Cardiac muscle cell (in vitro differentiated cells and primary cell): ENCODE measurements around the gene SH3PXD2A. TPM values are rescaled to one million over a fixed set of nuclear protein-coding genes. Genes with fewer than 3 reads are reported as not detected.

Source experiments
- DNase-seq, 2 donors: peaks; one replicate each; pipeline versions ENCODE4 v3.0.0 to v3.0.0-alpha.2; 2010 to 2017; ENCODE audit warnings: low read depth in 1 of 2, low spot score in 1 of 2
- H3K27ac ChIP-seq: fragments of 200-600 bp; sonication (generic); 2 replicates; pipeline ENCODE4 v1.5.1; 2016
- H3K27me3 ChIP-seq: fragments of 200-600 bp; sonication (generic); 2 replicates; pipeline ENCODE4 v1.6.0; 2016; ENCODE audit warnings: control low read depth
- H3K36me3 ChIP-seq: fragments of 200-600 bp; sonication (generic); 2 replicates; pipeline ENCODE4 v1.5.1; 2016; ENCODE audit warnings: control low read depth
- H3K4me1 ChIP-seq: fragments of 200-600 bp; sonication (generic); 2 replicates; pipeline ENCODE4 v1.8.1; 2017; ENCODE audit warnings: low read depth, mild to moderate bottlenecking, mixed run types
- H3K4me3 ChIP-seq: fragments of 200-600 bp; sonication (generic); 2 replicates; pipeline ENCODE4 v1.5.1; 2016; ENCODE audit warnings: mild to moderate bottlenecking
- H3K9me3 ChIP-seq: fragments of 200-600 bp; sonication (generic); 2 replicates; pipeline ENCODE4 v1.5.1; 2017; ENCODE audit warnings: low read depth, mild to moderate bottlenecking, control low read depth
- polyA plus RNA-seq: library from polyadenylated mRNA; unstranded; fragments of >200 nt; fragmentation: Nextera tagmentation; extraction: Ambion mirVana; gene quantifications from 2 replicates; pipeline ENCODE4 v1.2.1, GENCODE V29; 2016
- total RNA-seq: library from RNA; depleted of rRNA; stranded (reverse); fragments of >200 nt; gene quantifications from 2 replicates; pipeline ENCODE4 v1.2.3, GENCODE V29; 2016
- TF ChIP-seq, protein P1 (sequence below): IDR thresholded peaks from 2 replicates; pipeline ENCODE4 v1.5.1; 2012; ENCODE audit warnings: low read depth, mild to moderate bottlenecking, low read length

SH3PXD2A gene
- total and polyA plus RNA-seq, 2 experiments from 2014 or later, result 32.2 to 75.9 TPM

DNA sequence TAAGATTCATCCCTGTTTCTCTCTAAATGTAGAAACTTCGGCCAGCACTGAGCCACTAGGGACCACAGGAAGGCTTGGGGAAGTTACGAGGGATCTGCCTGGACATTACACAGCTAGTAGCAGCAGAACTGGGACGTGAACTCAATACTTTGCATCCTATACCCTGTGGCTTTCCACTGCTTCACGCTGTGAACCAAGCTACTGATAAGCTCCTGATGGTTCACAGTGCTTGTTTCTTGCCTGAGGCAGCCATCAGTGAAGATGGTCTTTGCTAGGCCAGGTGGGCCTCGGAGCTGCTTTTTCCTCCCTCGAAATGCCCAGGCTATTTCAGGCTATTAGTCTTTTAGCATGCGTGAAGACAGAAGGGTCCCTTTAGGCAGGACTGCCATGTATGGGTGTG lies 132.7 kb downstream of the SH3PXD2A start:
- peaks cover 21% of the 10 kb centered on the region for H3K4me1 ChIP-seq
- no peaks in the 10 kb centered on the region for H3K27me3 ChIP-seq
- DNase-seq, result no peak
- no peaks in the 10 kb centered on the region for H3K9me3 ChIP-seq
- peak overlapping the region; percentile 36 for H3K27ac ChIP-seq
- H3K36me3 ChIP-seq, result peaks cover 15% of the 10 kb centered on the region
- TF ChIP-seq, protein P1, sequence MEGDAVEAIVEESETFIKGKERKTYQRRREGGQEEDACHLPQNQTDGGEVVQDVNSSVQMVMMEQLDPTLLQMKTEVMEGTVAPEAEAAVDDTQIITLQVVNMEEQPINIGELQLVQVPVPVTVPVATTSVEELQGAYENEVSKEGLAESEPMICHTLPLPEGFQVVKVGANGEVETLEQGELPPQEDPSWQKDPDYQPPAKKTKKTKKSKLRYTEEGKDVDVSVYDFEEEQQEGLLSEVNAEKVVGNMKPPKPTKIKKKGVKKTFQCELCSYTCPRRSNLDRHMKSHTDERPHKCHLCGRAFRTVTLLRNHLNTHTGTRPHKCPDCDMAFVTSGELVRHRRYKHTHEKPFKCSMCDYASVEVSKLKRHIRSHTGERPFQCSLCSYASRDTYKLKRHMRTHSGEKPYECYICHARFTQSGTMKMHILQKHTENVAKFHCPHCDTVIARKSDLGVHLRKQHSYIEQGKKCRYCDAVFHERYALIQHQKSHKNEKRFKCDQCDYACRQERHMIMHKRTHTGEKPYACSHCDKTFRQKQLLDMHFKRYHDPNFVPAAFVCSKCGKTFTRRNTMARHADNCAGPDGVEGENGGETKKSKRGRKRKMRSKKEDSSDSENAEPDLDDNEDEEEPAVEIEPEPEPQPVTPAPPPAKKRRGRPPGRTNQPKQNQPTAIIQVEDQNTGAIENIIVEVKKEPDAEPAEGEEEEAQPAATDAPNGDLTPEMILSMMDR, result no peak
- no peak overlapping the region for H3K4me3 ChIP-seq

DNA sequence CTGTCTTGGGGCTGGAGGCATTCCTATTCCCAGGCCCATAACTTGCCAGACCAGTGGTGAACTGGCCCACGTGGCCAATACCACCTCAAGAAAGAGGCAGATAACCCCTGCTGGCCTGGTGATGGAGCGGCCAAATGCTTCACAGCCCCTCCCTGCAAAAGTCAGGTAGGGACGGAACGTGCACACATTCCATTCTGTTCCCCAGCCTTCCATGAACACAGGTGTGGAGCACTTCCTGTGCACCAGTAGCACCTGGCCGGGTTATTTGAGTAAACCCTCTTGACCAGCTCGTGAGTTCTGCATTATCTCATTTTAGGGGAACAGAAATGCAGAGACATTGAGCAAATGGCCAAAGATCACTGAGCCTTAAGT lies 134.4 kb downstream of the SH3PXD2A start:
- Histone ChIP-seq H3K4me3 (no peak overlapping the region), H3K36me3 (peaks cover 15% of the 10 kb centered on the region), H3K4me1 (peaks cover 17% of the 10 kb centered on the region), H3K27ac (peak overlapping the region; percentile 72), H3K27me3 (no peaks in the 10 kb centered on the region), H3K9me3 (no peaks in the 10 kb centered on the region)
- no peak for DNase-seq
- TF ChIP-seq, protein P1, result no peak

DNA sequence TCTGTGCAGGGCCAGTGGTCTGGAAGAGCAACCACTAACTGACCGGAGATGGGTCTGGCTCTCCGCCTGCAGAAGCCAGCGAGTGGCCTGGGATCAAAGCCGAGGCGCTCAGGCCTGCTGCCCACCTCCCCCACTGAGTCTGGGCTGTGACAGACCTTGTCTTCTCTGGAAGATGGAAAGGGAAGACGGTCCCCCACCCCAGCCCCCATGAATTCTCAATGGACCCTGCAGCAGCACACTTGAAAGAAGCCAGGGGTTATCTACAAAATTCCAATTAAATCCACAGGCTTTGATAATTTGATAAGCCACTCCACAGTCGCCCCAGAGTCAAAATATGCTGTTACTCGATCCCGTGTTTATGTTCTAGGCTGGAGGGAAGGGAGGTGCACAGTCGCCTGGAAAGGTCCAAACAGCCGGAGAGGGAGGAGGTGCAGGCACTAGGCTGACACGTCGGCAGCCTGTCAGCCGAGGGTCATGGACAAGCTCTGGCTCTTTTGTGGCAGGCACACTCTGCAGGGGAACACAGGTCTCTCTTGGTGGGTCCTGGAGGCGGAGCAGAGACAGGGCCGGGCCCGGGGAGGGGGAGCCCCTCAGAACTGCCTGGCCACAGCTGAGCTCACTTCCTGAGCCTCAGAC lies 134.9 kb downstream of the SH3PXD2A start:
- Histone ChIP-seq H3K36me3 (peaks cover 15% of the 10 kb centered on the region), H3K9me3 (no peaks in the 10 kb centered on the region), H3K4me3 (no peak overlapping the region), H3K27me3 (no peaks in the 10 kb centered on the region), H3K4me1 (peaks cover 17% of the 10 kb centered on the region), H3K27ac (peak overlapping the region; percentile 72)
- TF ChIP-seq, protein P1, result no peak
- DNase-seq, result peak in 1 of 2 donors; percentile 79

DNA sequence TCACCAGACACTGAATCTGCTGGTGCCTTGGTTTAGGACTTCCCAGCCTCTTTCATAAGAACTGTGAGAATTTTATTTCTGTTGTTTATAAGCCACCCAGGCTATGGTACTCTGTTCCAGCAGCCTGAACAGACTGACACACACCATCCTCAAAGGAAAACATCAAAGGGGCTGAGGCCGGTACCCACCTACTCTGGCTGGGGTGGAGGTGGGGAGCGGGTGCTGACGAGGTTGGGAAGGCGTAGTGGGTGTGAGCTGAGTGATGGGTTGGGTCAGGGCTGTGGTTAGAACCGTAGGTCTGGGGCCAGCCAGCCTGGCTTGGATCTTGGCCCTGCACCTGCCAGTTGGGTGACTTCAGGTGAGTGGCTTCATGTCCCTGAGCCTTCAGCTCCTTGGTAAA lies 136.3 kb downstream of the SH3PXD2A start:
- Histone ChIP-seq H3K4me3 (no peak overlapping the region), H3K4me1 (peaks cover 17% of the 10 kb centered on the region), H3K9me3 (no peaks in the 10 kb centered on the region), H3K27me3 (no peaks in the 10 kb centered on the region), H3K27ac (no peak overlapping the region), H3K36me3 (peaks cover 14% of the 10 kb centered on the region)
- TF ChIP-seq, protein P1, result no peak
- DNase-seq, result no peak

DNA sequence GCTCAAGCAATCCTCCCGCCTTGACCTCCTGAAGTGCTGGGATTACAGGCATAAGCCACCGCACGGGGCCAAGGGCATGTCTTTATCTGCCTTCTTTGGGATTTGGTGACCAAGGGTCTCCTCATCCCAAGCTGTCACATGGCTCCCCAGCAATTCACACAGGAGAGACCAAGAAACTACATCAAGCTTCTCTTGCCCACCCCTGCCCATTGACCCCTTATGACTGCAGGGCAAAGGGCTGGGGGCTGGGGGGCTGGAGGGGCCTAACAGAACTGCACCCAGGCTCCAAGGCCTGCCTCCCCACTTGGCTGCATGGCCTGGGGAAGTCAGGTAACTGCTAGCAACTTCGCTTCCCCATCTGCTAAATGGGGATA lies 137.1 kb downstream of the SH3PXD2A start:
- H3K9me3 ChIP-seq, result no peaks in the 10 kb centered on the region
- H3K4me1 ChIP-seq, result peaks cover 16% of the 10 kb centered on the region
- H3K4me3 ChIP-seq, result no peak overlapping the region
- H3K36me3 ChIP-seq, result peaks cover 6% of the 10 kb centered on the region
- DNase-seq, result no peak
- TF ChIP-seq, protein P1, result no peak
- H3K27ac ChIP-seq, result no peak overlapping the region
- no peaks in the 10 kb centered on the region for H3K27me3 ChIP-seq
